Activated CD4-positive, alpha-beta T cell treated with anti-CD3 and anti-CD28 coated beads, Interleukin-2, amount 50 U/mL, for 4 hours (primary cell): ENCODE data around the gene CSNK1A1L.
"Not testable (repeated sequence)": the region's sequence is repeated elsewhere in the genome, so short reads cannot be mapped to it uniquely, and the experiment has no call there.

Experiments used
- DNase-seq, 2 experiments: peaks; one replicate each; pipeline ENCODE4 v3.0.0-alpha.2; 2020

The CSNK1A1L gene

DNA sequence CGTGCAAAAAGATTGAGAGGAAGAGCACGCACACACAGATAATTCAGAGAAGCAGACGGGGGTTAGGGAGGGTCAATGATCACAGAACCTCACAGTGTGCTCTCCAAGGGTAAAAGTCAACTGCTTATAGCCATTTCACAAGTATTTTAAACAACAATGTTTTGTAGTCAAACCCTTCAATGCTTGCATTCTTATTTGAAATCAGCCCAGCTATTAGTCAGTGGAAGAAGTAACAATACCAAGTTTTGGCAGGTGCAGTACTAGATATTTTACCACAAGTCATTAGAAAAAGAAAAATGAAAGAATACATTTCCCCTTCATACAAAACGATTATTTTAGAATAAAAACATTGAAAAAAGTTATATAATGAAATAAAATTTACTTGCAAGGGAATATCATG, 2.6 kb downstream of the CSNK1A1L start:
- no peak for DNase-seq

DNA sequence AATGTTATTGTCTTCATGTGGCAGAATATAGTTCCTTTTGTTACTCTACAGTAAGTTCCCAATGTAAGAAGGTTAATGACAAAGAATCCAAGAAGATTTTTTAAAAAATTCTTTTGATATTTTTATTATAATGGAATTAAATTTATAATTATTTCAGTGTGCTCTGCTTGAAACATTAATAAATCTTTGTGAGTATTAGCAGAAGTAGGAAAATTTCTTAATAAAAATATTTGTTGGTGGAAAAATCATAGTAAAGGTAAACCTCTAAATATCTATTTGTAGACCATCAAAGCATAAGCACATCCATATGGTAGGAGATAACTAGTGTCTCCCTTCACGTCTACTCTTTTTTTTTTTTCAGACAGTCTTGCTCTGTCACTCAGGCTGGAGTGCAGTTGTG, 4.3 kb downstream of the CSNK1A1L start:
- DNase-seq = no peak

DNA sequence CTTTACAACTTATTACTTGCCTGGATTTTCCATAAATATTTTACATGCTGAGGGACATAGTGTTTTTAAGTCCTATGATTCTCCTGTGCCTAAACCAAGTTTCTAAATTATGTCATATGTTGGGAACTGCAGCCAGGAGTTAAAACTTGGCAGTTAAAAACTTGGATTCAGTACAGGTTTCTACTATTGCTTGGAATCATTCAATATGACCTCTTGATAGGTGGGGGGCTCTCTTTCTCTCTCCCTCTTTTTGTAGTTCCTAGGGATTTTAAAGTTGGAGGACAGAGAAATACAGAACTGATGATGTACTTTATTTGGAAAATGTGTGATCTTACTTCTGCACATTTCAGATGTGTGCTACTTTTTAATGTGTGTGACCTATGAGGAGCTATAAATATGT, 4.7 kb downstream of the CSNK1A1L start:
- DNase-seq = no peak

DNA sequence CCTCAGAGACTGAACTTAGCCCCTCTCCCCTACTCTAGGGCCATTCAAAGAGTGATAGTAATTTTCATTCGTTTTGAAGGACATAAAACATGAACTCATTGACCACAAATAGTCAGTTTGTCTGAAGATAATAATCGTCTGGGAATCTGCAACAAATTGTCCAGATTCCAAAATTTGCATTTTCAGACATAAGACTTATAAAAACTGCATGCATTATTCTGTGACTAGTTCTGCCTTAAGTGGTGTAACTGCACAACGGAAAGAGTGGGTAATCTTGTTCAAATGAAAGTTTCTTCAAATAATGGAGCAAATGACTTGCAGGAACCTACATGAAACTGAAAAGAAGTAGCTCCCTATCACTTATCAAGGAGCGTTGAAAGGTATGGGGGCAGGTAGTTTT, 8.4 kb downstream of the CSNK1A1L start:
- DNase-seq = no peak

- DNase-seq = no peak
These were observed 10.6 kb downstream of the CSNK1A1L start for GRCh38 chr13:37094840-37095239.

DNA sequence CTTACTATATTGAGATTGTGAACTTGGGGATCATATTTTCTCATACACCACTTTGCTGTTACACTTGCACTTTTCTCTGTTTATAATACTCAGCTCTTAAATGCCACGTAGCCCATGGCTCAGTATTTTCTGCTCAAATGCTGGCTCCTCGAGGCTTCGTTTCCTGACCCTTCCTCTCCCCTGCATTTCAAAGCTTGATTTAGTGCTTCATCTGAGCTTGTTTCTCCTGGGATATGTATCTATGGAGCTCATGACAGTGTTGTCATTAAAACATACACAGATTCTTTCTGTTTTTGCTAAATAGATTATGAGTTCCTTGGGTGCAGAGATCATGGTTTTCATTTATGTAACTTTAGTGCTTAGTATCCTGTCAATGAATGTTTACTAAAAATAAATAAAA, 11.4 kb downstream of the CSNK1A1L start:
- DNase-seq = no peak

- no peak for DNase-seq
These were observed 13.6 kb downstream of the CSNK1A1L start for GRCh38 chr13:37091835-37092234.

DNA sequence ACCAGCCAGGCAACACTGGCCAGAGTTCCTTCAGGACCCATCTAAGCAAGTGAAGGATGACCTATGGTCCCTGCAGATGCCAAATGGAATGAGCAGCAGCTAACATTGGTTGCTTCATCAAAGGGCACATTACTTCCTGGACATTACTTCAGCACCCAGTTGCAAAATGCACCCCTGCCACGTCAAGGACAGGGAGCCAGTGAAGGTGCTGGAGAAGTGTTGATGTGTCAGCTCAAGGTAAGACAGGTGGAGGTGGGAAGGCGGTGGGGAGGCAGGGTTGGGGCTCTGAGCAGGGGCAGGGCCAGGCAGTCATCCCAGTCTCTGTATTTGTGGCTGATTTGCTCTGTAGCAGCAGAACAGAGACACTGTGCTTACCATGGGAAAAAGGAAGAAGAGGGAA, 14.6 kb downstream of the CSNK1A1L start:
- DNase-seq = no peak

DNA sequence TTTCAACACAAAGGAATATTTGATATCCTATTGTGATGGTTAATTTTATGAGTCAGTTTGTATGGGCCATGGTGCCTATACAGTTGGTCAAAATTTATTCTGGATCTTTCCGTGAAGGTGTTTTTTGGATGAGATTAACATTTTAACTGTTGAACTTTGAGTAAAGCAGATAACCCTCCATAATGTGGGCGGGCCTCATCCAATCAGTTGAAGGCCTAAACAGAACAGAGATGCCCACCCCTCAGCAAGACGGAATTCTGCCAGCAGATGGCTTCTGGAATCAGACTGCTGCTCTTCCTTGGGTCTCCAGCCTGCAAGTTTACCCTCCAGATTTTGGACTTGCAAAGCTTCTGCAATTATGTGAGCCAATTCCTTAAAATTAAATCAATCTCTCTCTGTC, 16.0 kb downstream of the CSNK1A1L start:
- no peak for DNase-seq

- no peak for DNase-seq
These were observed 18.0 kb downstream of the CSNK1A1L start for GRCh38 chr13:37087486-37087885.

GRCh38 chr13:37085606-37086005, 19.9 kb downstream of the CSNK1A1L start:
- DNase-seq = no peak

- no peak for DNase-seq
These were observed 28.6 kb downstream of the CSNK1A1L start for GRCh38 chr13:37076818-37077217.

GRCh38 chr13:37075164-37075563, 30.3 kb downstream of the CSNK1A1L start:
- DNase-seq = no peak

DNA sequence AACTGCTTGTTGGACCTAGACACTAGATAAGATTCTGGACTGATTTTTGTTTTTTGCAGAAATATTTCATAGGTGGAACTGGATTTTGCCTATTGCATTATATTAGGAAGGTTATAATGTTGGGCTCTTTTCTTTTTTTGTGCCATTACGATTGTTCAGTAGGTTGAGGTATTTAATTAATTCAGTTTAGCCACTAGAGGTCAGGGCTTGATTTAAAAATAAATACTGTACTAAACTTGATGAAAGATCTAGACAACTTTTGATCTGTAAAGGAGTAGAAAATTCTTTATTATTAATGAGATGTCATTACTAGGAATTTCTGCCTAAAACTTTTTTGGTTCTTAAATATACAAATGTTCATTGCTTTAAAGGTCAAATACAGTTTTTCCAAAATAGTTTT, 30.8 kb downstream of the CSNK1A1L start:
- DNase-seq = no peak

GRCh38 chr13:37072024-37072423, 33.4 kb downstream of the CSNK1A1L start:
- no peak for DNase-seq

DNA sequence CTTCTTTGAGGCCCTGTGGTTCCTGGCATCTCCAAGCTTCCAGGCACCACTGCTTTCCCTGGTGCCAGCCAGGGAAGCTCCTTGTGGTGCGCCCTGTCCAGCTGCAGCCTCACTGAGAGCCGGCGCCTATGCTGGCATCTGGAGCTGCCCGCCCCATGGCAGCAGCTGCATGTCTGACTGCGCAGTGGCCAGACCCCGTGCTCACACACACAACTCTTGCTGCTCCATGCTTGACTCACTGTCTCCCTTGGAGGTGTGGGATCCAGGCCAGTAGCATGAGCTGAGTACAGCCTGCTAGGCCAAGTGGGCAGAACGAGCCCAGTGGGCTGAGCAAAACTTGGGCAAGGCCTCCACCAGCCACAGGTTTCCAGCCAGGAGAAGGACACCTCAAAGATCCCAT, 34.5 kb downstream of the CSNK1A1L start:
- DNase-seq = no peak

DNA sequence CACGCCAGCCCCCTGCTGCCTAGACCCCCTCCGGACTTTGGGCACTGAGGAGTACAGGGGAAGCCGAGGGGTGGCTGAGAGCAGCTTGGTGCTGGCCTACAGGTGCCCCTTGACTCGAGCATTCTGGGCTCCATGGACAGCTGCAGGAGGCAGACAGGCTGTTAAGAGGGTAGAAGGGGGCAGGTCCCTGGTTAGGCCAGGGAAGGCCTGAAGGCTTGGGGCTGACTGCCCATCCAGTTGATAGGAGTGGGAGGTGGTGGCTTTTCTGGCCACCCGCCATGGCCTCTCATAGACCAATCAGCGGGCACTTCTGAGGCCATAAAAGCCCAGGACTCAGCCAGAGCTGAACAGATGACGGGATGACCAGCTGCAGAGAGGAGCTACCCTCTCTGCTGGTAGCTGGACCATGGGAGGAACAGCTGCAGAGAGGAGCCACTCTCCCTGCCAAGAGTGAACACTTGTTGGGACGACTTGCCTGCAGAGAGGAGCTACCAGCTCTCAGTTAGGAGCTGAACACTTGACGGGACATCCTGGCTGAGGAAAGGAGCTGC, 35.2 kb downstream of the CSNK1A1L start:
- no peak for DNase-seq

DNA sequence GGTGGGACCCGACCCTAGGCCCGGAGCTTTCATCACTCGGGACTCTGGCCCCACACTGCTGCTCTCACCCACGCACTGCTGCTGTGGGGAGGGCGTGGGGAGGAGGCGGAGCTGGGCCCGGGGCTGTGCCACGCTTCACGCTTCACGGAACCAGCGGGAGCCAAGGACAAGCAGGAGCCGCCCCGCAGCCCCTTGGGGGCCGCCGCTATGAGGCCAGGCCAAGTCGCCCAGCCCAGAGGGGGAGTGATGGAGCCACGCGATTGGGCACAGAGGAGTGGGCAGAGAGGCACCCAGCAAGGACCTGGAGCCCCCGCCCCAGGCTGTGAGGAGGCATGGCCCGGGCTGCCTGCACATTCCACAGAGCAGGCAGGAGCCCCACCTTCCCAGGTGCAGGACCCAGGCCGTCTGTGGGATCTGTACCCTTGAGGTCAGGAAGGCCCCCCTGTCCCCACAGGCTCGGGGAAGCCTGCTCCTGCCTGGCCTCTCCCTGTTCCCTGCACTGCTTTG, 35.8 kb downstream of the CSNK1A1L start:
- no peak for DNase-seq

DNA sequence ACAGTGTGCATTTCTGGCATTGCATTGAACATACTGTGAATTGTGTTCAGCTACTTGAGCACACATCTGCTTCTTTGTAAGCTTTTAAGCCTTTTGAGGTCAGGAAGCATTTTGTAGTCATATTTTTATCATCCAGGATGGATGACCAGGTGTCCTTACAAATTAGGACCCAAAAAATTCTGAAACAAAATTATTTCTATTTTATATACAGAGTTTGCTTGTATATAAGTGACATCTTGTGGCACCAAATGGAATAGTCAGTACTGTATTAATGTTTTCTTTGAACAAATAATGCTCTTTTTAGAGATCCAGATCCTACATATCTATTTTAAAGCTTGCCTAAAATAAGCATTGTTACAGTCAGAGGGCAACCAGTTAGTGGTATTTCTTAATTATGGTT, 36.5 kb downstream of the CSNK1A1L start:
- DNase-seq = no peak

GRCh38 chr13:37067874-37068273, 37.6 kb downstream of the CSNK1A1L start:
- no peak for DNase-seq

DNA sequence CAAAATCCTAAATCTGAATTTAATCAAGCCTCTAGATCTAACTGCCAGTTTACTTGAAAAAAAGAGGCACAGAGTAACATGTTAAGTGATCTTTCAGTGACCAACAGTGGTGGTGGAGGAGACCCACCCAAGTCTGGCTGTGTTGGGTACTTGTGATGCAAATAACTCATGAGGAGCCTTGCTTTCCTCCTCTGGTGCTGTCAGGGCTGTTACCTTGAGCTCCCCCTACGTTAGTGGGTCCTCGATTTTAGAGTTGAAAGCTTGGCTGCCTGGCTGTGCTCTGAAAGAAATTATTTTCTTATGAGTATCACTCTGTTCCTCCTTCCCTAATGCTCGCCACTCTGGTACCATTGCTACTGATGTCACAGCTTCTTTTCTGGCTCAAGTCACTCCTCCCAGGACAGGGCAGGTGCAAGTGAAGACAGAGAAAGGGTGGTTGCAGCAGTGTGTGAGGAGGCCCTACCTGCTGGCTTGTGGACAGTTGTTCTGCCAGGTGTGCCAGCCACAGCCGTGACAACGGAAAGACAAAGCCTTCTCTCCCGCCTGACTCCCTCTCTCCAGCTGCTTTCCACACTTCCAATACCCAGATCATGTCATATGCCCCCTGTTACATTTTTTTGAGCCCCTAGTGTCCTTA, 39.5 kb downstream of the CSNK1A1L start:
- no peak for DNase-seq

GRCh38 chr13:37059848-37060192, 45.6 kb downstream of the CSNK1A1L start:
- no peak for DNase-seq

- peak; percentile 91 for DNase-seq
These were observed 46.3 kb downstream of the CSNK1A1L start, which contains the start of gene SUPT20H for GRCh38 chr13:37058910-37059847. SUPT20H (minus strand) TSS chr13:37059688; CDS start chr13:37051490, 8,198 bp downstream.

GRCh38 chr13:37056228-37056627, 49.2 kb downstream of the CSNK1A1L start:
- not testable (repeated sequence) for DNase-seq
